Fibroblast of villous mesenchyme (primary cell): Measurements from ENCODE around the gene DCDC2B. TPM values are rescaled to one million over a fixed set of nuclear protein-coding genes. Genes with fewer than 3 reads are reported as not detected.

Experiments
- DNase-seq: peaks from one replicate; pipeline ENCODE4 v3.0.0-alpha.2; 2010; ENCODE audit warnings: low read depth
- H3K4me3 ChIP-seq: 2 replicates; pipeline ENCODE4 v1.5.1; 2011; ENCODE audit warnings: low read depth, mild to moderate bottlenecking, low read length
- CTCF ChIP-seq: IDR thresholded peaks from 2 replicates; pipeline ENCODE4 v1.5.1; 2012; ENCODE audit warnings: low read depth, mild to moderate bottlenecking, low read length; ENCODE audit not compliant: insufficient read depth
- total RNA-seq: library from RNA; depleted of rRNA; stranded (reverse); fragments of >200 nt; gene quantifications from 2 replicates; pipeline ENCODE4 v1.2.3, GENCODE V29; 2012

Gene DCDC2B
- total RNA-seq, 1 donor, result not detected

- DNase-seq, result no peak
- H3K4me3 ChIP-seq, result no peak overlapping the region
- no peak for TF ChIP-seq CTCF
Measured at GRCh38 chr1:32247452-32247851, 38.6 kb downstream of the DCDC2B start.

GRCh38 chr1:32247983-32248889, 39.3 kb downstream of the DCDC2B start:
- TF ChIP-seq CTCF, result peak; percentile 91
- no peak overlapping the region for H3K4me3 ChIP-seq

GRCh38 chr1:32249831-32250525, 41.1 kb downstream of the DCDC2B start:
- no peak for TF ChIP-seq CTCF
- no peak overlapping the region for H3K4me3 ChIP-seq
- no peak for DNase-seq

More at GRCh38 chr1:32247983-32248889, 39.3 kb downstream of the DCDC2B start:
- peak; percentile 72 for DNase-seq

GRCh38 chr1:32250893-32251716, 42.2 kb downstream of the DCDC2B start, which contains the start of gene LCK:
Gene LCK (plus strand): TSS chr1:32251265. CDS start chr1:32274330, 23,065 bp downstream.
- no peak within 1 kb of the TSS for H3K4me3 ChIP-seq
- no peak for TF ChIP-seq CTCF
- DNase-seq, result no peak

GRCh38 chr1:32255072-32256071, 46.5 kb downstream of the DCDC2B start:
- TF ChIP-seq CTCF, result no peak
- no peak for DNase-seq
- no peak overlapping the region for H3K4me3 ChIP-seq
